Raji (cell line): Measurements from ENCODE around the gene TSTD1.
A peak's percentile ranks its signal among the peaks of the same experiment; 100 is the strongest.

Experiments
- POLR2A ChIP-seq: IDR thresholded peaks from 2 replicates; pipeline ENCODE4 v1.6.1; 2011; ENCODE audit warnings: low read depth, low read length, control low read depth; ENCODE audit not compliant: insufficient read depth

Gene TSTD1

DNA sequence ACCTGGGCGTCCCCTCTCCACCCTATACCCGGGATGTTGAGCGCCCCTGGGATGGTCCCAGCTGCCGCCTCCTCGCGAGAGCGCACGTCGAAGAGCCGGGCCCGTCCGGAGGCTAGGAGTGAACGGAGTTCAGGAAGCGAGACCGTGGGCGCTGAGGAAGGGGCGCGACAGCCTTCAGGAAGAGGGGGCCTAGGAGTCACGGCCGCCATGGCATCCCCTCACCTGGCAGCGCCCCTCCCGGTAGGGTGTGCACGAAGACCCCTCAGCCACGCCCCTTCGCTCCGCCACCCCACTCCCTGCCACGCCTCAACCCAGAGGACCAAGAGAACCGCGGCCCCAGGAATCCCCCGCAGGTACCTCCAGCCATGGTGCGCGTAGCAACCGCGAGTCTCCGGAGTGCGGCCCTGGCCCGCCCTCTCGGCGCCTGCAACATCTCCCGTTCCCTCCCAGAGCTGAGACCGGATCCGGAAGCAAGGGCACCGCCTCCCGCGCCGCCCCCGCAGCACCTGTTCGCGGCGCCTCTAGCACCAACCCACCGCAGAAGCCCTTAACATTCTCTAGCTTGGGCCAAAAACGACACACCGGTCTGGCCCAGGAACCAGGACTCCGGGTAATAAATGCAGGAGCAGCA is at the start of gene TSTD1:
Gene TSTD1 (minus strand): TSS at position 442 of the 631 bp plus-strand sequence. CDS start 75 bp downstream, at position 367.
- TF ChIP-seq POLR2A, result peak; percentile 89

GRCh38 chr1:161086457-161086856 is 47.7 kb upstream of the TSTD1 start:
- TF ChIP-seq POLR2A, result no peak

DNA sequence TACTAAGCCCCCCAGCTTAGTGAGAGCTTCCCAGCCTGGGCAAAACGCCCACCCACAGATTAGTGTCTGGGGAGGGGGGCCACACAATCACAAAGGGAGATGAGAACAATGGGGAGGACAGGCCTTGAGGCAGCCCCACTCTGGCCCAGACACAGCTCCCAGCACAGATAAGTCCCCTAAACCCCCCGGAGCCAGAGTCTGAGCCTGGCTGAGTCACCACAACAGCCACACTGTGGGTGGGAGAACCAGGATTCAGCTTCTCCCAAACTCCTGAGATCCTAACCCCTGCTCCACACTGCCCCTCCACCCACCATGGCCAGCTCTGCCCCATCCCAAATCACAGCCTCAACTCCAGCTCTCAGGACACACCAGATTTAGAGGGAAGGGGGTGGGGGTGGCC is 46.4 kb upstream of the TSTD1 start:
- TF ChIP-seq POLR2A, result no peak

- TF ChIP-seq POLR2A, result no peak
Measured at GRCh38 chr1:161084597-161084988, 45.8 kb upstream of the TSTD1 start.

DNA sequence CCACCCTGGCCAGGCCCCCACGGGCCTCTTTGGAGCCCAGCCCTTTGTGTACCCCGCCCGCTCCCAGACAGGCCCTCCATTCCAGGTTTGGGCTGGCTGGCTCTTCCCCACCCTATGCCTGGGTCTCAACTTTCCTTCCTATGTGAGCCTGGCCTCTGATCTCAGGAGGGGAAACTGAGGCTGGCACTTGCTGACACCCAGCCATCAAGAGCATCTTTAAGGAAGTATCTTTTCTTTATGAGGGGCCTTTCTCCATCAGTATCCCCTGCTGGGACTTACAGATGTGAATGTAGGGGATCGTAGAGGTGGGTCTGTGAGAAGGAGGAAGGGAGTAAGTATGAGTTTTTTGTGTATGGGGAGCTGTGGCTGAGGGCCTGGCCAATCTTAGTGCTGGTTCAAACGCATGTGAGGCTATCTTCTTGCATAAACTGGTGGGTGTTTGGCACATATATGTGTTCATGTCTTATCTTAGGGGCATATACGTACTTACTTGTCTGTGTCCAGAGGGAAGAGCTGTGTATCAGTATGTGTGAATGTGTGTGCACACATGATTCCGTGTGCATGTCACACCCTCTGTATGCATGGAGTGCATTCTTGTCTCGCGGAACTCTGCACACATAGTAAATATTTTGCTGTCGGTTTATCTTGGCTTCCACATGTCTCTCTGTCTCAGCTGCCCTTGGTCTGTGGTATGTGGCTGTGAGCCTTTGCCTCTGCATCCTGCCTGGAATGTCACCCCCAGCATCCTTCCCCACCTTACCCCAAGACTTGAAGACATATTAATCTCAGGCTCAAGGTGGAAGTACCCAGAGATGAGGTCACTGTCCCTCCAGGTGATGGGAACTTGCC is 45.2 kb upstream of the TSTD1 start:
- TF ChIP-seq POLR2A, result no peak

- no peak for TF ChIP-seq POLR2A
Measured at GRCh38 chr1:161082996-161083747, 44.4 kb upstream of the TSTD1 start.

GRCh38 chr1:161082483-161082882 is 43.7 kb upstream of the TSTD1 start:
- no peak for TF ChIP-seq POLR2A

- TF ChIP-seq POLR2A, result no peak
Measured at GRCh38 chr1:161081519-161081918, 42.8 kb upstream of the TSTD1 start.

- TF ChIP-seq POLR2A, result no peak
Measured at GRCh38 chr1:161080441-161081405, 42.0 kb upstream of the TSTD1 start.

- TF ChIP-seq POLR2A, result no peak
Measured at GRCh38 chr1:161079436-161080110, 40.8 kb upstream of the TSTD1 start.

DNA sequence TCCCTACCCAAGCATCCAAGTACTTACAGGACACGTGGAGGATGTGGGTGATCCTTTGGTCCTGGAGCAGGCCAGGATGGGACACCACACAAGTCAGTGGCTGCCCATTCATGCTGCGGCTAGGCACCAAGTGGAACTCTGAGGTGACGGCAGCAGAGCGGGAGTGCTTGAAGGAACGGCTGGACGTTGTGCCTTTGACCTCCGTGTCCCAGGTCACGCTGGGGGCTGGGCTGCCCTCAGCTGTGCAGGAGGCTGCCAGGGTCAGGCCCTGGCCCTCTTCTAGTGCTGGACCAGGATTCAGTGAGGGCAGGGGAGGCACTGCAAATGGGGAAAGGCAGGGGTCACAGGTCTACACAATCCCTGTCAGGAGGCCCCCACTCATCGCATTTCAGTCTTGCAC is 38.7 kb upstream of the TSTD1 start:
- TF ChIP-seq POLR2A, result no peak

GRCh38 chr1:161076410-161076809 is 37.6 kb upstream of the TSTD1 start:
- no peak for TF ChIP-seq POLR2A

DNA sequence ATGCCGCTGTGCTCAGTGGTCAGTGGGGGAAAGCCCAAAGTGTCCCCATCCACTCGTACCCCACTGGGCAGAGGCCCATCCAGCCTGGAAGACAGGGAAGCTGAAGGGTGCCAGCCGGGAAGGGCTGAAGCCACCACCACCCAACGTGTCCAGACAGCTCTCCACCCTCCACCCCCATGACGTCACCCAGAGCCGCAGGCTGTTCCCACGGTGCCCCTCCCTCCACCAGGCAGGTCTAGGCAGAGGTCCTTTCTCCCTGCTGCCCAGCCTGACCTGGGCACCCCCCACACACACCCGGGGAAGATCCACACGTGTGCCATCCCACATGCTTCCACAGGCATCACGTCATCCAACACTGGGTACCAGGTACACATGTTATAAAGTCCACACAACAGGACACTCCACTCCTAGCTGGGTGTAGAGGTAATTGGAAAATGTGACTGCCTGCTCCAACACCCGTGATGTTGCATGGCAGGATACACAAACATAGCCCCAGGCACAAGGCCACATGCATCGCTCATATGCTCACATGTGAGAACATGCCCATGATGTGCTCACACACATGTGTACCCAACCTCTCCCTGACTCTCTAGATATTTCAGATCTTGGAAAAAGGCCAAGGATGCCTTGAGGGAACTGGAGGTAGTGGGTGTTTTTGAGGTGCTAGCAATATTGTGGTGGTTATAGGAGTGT is 36.1 kb upstream of the TSTD1 start:
- no peak for TF ChIP-seq POLR2A
